Measurements from ENCODE around the gene CREBBP.

The CREBBP gene

GRCh38 chr16:3879258-3879886, 1.1 kb downstream of the CREBBP start:
- peak; percentile 37 for DNase-seq

- DNase-seq, result peak; percentile 65
These were observed 1.9 kb downstream of the CREBBP start for GRCh38 chr16:3878610-3879009.

- DNase-seq, result no peak
These were observed 3.8 kb downstream of the CREBBP start for GRCh38 chr16:3876695-3877094.

- no peak for DNase-seq
These were observed 4.4 kb downstream of the CREBBP start for GRCh38 chr16:3876160-3876559.

GRCh38 chr16:3874794-3875692, 5.5 kb downstream of the CREBBP start:
- DNase-seq, result no peak

- no peak for DNase-seq
These were observed 6.3 kb downstream of the CREBBP start for GRCh38 chr16:3874242-3874641.

GRCh38 chr16:3873482-3874173, 6.9 kb downstream of the CREBBP start:
- DNase-seq, result peak; percentile 65

- DNase-seq, result no peak
These were observed 8.2 kb downstream of the CREBBP start for GRCh38 chr16:3872216-3872895.

GRCh38 chr16:3868967-3869366, 11.5 kb downstream of the CREBBP start:
- no peak for DNase-seq

GRCh38 chr16:3868556-3868955, 12.0 kb downstream of the CREBBP start:
- DNase-seq, result no peak

- no peak for DNase-seq
These were observed 13.6 kb downstream of the CREBBP start for GRCh38 chr16:3866703-3867431.

- no peak for DNase-seq
These were observed 15.3 kb downstream of the CREBBP start for GRCh38 chr16:3865241-3865640.

- DNase-seq, result no peak
These were observed 16.0 kb downstream of the CREBBP start for GRCh38 chr16:3864562-3864961.

- DNase-seq, result no peak
These were observed 16.9 kb downstream of the CREBBP start for GRCh38 chr16:3863587-3863986.

GRCh38 chr16:3861808-3862451, 18.6 kb downstream of the CREBBP start:
- DNase-seq, result peak; percentile 63

- DNase-seq, result no peak
These were observed 20.6 kb downstream of the CREBBP start for GRCh38 chr16:3859889-3860288.

GRCh38 chr16:3858801-3859200, 21.7 kb downstream of the CREBBP start:
- no peak for DNase-seq

- peak; percentile 10 for DNase-seq
These were observed 23.1 kb downstream of the CREBBP start for GRCh38 chr16:3857189-3858043.

- DNase-seq, result peak; percentile 23
These were observed 24.0 kb downstream of the CREBBP start for GRCh38 chr16:3856367-3857141.

Measured in OCI-M1 (cell line).